Gastrocnemius medialis (tissue), 4 donors: Measurements from ENCODE around the gene UBA6.

ENCODE experiments used
- POLR2A ChIP-seq, 2 donors: fragments of 450-650 bp; IDR thresholded peaks; one replicate each; pipeline ENCODE4 v1.6.1; 2017; ENCODE audit warnings: antibody characterized with exemption in 2 of 2, mild to moderate bottlenecking in 2 of 2, moderate library complexity in 2 of 2
- TF ChIP-seq, protein P1 (sequence below), 5 experiments: fragments of 450-650 bp in 3 of 5; fragments of 200-600 bp in 2 of 5; sonication (generic) in 2 of 5; IDR thresholded peaks in 4 of 5; conservative IDR thresholded peaks in 1 of 5; 1 replicate in 4 of 5; 2 replicates in 1 of 5; pipeline ENCODE4 v1.5.1; 2016 to 2019; ENCODE audit warnings: antibody characterized with exemption in 5 of 5, mild to moderate bottlenecking in 3 of 5, moderate library complexity in 3 of 5

DNA sequence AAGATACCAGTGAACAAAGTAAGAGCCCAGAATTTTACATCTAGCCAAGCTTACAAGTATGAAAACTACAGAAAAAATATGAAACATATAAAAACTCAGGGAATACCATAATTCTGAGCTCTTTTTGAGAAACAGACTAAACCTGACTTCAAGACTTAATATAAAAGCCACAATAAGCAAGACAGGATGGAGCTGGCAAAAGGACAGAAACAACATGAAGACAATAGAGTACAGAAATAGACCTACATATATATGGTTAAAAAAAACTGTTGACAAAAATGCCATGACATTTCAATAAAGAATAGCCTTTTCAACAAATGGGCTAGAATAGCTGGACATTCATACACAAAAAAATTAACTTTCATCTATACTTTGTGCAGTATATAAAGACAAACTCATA lies 49.4 kb downstream of the UBA6 start:
- TF ChIP-seq, protein P1, sequence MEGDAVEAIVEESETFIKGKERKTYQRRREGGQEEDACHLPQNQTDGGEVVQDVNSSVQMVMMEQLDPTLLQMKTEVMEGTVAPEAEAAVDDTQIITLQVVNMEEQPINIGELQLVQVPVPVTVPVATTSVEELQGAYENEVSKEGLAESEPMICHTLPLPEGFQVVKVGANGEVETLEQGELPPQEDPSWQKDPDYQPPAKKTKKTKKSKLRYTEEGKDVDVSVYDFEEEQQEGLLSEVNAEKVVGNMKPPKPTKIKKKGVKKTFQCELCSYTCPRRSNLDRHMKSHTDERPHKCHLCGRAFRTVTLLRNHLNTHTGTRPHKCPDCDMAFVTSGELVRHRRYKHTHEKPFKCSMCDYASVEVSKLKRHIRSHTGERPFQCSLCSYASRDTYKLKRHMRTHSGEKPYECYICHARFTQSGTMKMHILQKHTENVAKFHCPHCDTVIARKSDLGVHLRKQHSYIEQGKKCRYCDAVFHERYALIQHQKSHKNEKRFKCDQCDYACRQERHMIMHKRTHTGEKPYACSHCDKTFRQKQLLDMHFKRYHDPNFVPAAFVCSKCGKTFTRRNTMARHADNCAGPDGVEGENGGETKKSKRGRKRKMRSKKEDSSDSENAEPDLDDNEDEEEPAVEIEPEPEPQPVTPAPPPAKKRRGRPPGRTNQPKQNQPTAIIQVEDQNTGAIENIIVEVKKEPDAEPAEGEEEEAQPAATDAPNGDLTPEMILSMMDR (IDR thresholded peaks at IDR 0.05 in 4 of 5, conservative IDR thresholded peaks at IDR 0.05 in 1 of 5), result no peak
- TF ChIP-seq POLR2A (IDR thresholded peaks at IDR 0.05), result no peak
